NCI-H2227 (cell line): ENCODE measurements around the gene SUPT7L.
A peak's percentile ranks its signal among the peaks of the same experiment; 100 is the strongest.
"Not testable (repeated sequence)": the region's sequence is repeated elsewhere in the genome, so short reads cannot be mapped to it uniquely, and the experiment has no call there.

Source experiments
- DNase-seq: peaks from one replicate; lab custom pipeline; 2025; ENCODE audit not compliant: unreplicated experiment; lab: John Stamatoyannopoulos, UW

The SUPT7L gene

GRCh38 chr2:27685577-27685976, 22.2 kb upstream of the SUPT7L start:
- no peak for DNase-seq

- not testable (repeated sequence) for DNase-seq
Observed at GRCh38 chr2:27685006-27685405, 21.6 kb upstream of the SUPT7L start.

- peak; percentile 96 for DNase-seq
Observed at GRCh38 chr2:27683390-27684071, 20.1 kb upstream of the SUPT7L start.

GRCh38 chr2:27682334-27682771, 18.9 kb upstream of the SUPT7L start:
- not testable (repeated sequence) for DNase-seq

- no peak for DNase-seq
Observed at GRCh38 chr2:27681841-27682240, 18.4 kb upstream of the SUPT7L start.

- DNase-seq = no peak
Observed at GRCh38 chr2:27680571-27680970, 17.2 kb upstream of the SUPT7L start.

GRCh38 chr2:27672723-27673486, 9.5 kb upstream of the SUPT7L start:
- no peak for DNase-seq

- DNase-seq = no peak
Observed at GRCh38 chr2:27671235-27671634, 7.8 kb upstream of the SUPT7L start.

GRCh38 chr2:27667446-27667845, 4.0 kb upstream of the SUPT7L start:
- DNase-seq = no peak

GRCh38 chr2:27664622-27665363, 1.4 kb upstream of the SUPT7L start:
- DNase-seq = no peak

GRCh38 chr2:27664154-27664574, 750 bp upstream of the SUPT7L start:
- peak; percentile 40 for DNase-seq

- DNase-seq = no peak
Observed at GRCh38 chr2:27661371-27661770, 2.0 kb downstream of the SUPT7L start.

- no peak for DNase-seq
Observed at GRCh38 chr2:27655155-27655951, 8.1 kb downstream of the SUPT7L start.

GRCh38 chr2:27653397-27653796, 10.0 kb downstream of the SUPT7L start:
- DNase-seq = no peak

- no peak for DNase-seq
Observed at GRCh38 chr2:27652790-27653189, 10.6 kb downstream of the SUPT7L start.

GRCh38 chr2:27652341-27652740, 11.1 kb downstream of the SUPT7L start:
- no peak for DNase-seq

GRCh38 chr2:27651056-27651455, 12.4 kb downstream of the SUPT7L start:
- DNase-seq = no peak

GRCh38 chr2:27647737-27648136, 15.7 kb downstream of the SUPT7L start:
- no peak for DNase-seq

GRCh38 chr2:27647289-27647688, 16.1 kb downstream of the SUPT7L start:
- DNase-seq = no peak

GRCh38 chr2:27645197-27645596, 18.2 kb downstream of the SUPT7L start:
- no peak for DNase-seq

GRCh38 chr2:27640722-27641245, 22.6 kb downstream of the SUPT7L start:
- DNase-seq = peak; percentile 78
